Measurements from ENCODE around the gene LAPTM4A.

The LAPTM4A gene

DNA sequence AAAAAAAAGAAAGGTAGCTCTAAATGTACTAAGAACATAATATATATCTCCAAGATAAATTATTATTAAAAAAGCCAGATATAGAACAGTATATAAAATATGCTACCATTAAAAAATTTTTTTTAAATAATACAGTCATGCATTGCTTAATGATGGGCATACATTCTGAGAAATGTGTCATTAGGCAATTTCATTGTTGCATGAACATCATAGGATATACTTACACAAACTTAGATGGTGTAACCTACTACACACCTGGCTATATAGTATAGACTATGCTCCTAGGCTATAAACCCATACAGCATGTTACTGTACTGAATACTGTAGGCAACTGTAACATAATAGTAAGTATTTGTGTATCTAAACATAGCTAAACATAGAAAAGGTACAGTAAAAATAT lies 18.3 kb upstream of the LAPTM4A start:
- no peak for DNase-seq (ENCODE audit: low read depth in 1 of 2, low spot score in 1 of 2)
- no peak for TF ChIP-seq GABPA (IDR thresholded peaks at IDR 0.05; ENCODE audit: low read depth)
- TF ChIP-seq, protein P1, sequence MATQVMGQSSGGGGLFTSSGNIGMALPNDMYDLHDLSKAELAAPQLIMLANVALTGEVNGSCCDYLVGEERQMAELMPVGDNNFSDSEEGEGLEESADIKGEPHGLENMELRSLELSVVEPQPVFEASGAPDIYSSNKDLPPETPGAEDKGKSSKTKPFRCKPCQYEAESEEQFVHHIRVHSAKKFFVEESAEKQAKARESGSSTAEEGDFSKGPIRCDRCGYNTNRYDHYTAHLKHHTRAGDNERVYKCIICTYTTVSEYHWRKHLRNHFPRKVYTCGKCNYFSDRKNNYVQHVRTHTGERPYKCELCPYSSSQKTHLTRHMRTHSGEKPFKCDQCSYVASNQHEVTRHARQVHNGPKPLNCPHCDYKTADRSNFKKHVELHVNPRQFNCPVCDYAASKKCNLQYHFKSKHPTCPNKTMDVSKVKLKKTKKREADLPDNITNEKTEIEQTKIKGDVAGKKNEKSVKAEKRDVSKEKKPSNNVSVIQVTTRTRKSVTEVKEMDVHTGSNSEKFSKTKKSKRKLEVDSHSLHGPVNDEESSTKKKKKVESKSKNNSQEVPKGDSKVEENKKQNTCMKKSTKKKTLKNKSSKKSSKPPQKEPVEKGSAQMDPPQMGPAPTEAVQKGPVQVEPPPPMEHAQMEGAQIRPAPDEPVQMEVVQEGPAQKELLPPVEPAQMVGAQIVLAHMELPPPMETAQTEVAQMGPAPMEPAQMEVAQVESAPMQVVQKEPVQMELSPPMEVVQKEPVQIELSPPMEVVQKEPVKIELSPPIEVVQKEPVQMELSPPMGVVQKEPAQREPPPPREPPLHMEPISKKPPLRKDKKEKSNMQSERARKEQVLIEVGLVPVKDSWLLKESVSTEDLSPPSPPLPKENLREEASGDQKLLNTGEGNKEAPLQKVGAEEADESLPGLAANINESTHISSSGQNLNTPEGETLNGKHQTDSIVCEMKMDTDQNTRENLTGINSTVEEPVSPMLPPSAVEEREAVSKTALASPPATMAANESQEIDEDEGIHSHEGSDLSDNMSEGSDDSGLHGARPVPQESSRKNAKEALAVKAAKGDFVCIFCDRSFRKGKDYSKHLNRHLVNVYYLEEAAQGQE (IDR thresholded peaks at IDR 0.05; ENCODE audit: insufficient replicate concordance, low read depth): no peak
- Histone ChIP-seq H3K27ac (replicated peaks) (no peak overlapping the region), H3K27me3 (ENCODE audit: insufficient read depth, poor library complexity, severe bottlenecking) (no peaks in the 10 kb centered on the region), H3K4me3 (replicated peaks; ENCODE audit: insufficient read depth, low read length) (no peak overlapping the region)

DNA sequence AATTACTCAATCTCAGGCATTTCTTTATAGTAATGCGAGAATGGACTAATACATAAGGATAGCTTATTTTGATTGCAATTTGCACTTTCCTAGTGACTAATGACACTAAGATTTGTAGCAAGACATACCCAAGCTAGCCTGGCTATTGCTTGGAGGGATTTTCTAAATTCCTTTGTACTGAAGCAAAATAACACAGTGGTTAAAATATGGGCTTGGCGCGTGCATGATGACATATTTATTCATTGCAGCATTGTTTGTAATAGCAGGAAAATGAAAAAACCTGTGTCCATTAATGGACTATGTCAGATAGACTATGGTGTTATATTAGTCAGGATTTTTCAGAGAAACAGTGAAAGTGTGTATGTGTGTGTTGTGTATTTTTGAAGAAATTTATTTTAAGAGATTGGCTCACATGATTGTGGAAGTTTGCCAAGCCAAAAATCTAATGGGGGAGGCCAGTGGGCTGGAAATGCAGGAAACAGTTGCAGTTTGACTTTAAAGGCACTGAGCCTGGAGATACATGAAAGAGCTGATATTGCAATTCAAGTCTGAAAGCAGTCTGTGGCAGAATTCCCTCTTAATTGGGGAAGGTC lies 16.7 kb upstream of the LAPTM4A start:
- TF ChIP-seq GABPA (IDR thresholded peaks at IDR 0.05; ENCODE audit: low read depth): no peak
- no peak for TF ChIP-seq POLR2AphosphoS5 (IDR thresholded peaks at IDR 0.05; ENCODE audit: low read depth)
- TF ChIP-seq, protein P1 (IDR thresholded peaks at IDR 0.05; ENCODE audit: insufficient replicate concordance, low read depth): no peak
- no peak for TF ChIP-seq SPI1 (IDR thresholded peaks at IDR 0.05; ENCODE audit: borderline replicate concordance, low read depth)
- TF ChIP-seq, protein P2, sequence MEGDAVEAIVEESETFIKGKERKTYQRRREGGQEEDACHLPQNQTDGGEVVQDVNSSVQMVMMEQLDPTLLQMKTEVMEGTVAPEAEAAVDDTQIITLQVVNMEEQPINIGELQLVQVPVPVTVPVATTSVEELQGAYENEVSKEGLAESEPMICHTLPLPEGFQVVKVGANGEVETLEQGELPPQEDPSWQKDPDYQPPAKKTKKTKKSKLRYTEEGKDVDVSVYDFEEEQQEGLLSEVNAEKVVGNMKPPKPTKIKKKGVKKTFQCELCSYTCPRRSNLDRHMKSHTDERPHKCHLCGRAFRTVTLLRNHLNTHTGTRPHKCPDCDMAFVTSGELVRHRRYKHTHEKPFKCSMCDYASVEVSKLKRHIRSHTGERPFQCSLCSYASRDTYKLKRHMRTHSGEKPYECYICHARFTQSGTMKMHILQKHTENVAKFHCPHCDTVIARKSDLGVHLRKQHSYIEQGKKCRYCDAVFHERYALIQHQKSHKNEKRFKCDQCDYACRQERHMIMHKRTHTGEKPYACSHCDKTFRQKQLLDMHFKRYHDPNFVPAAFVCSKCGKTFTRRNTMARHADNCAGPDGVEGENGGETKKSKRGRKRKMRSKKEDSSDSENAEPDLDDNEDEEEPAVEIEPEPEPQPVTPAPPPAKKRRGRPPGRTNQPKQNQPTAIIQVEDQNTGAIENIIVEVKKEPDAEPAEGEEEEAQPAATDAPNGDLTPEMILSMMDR (IDR thresholded peaks at IDR 0.05; ENCODE audit: insufficient read depth, low read length): no peak
- Histone ChIP-seq H3K27me3 (ENCODE audit: insufficient read depth, poor library complexity, severe bottlenecking) (no peaks in the 10 kb centered on the region), H3K4me3 (replicated peaks; ENCODE audit: insufficient read depth, low read length) (no peak overlapping the region), H3K27ac (replicated peaks) (no peak overlapping the region)
- DNase-seq (ENCODE audit: low read depth in 1 of 2, low spot score in 1 of 2): no peak

GRCh38 chr2:20065885-20066602 lies 14.6 kb upstream of the LAPTM4A start:
- DNase-seq (ENCODE audit: low read depth in 1 of 2, low spot score in 1 of 2): peak in 1 of 2 experiments; percentile 27
- no peak overlapping the region for H3K4me3 ChIP-seq (replicated peaks; ENCODE audit: insufficient read depth, low read length)
- H3K27ac ChIP-seq (replicated peaks): no peak overlapping the region
- TF ChIP-seq, protein P2 (IDR thresholded peaks at IDR 0.05; ENCODE audit: insufficient read depth, low read length): no peak
- TF ChIP-seq SPI1 (IDR thresholded peaks at IDR 0.05; ENCODE audit: borderline replicate concordance, low read depth): no peak
- no peak for TF ChIP-seq POLR2AphosphoS5 (IDR thresholded peaks at IDR 0.05; ENCODE audit: low read depth)
- TF ChIP-seq, protein P1 (IDR thresholded peaks at IDR 0.05; ENCODE audit: insufficient replicate concordance, low read depth): no peak
- TF ChIP-seq GABPA (IDR thresholded peaks at IDR 0.05; ENCODE audit: low read depth): no peak
- H3K27me3 ChIP-seq (ENCODE audit: insufficient read depth, poor library complexity, severe bottlenecking): no peaks in the 10 kb centered on the region
